ENCODE data around the gene FAM184A. TPM values are rescaled to one million over a fixed set of nuclear protein-coding genes. Genes with fewer than 3 reads are reported as not detected.

Gene FAM184A
- total RNA-seq, 1 experiment from 2014 or later = 8.7 TPM

DNA sequence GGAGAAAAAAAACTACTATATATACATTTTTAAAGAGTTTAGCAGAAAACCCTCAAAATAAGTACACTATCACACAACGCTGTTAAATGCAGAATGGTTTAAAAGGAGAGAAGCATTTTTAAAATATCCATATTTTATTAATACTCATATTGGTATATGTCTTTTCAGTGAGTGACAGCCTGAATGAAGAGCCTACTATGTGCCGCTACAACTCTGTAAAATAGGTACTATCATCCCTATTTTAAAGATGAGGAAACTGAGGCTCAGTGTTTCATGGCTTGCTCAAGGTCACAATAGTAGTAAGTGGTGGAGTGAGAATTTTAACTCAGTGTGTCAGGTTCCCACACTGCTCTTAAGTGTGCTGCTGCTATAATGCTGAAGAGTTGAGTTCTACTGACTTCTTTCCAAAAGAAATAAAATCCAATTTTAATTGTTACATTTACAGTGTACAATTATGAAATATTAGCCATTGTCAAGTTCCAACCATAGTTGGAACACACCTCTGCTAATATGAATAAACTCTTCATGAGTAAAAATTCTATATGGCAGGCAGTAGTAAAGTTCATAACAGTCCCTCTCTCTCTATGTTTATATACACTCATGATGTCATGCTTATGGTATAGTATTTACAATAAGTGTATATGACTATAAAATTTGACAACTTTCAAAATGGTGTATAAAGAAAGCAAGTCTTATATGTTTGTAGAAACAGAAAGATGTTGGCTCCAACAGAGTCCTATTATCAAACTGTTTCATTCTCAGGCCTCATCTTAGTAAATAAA, 3.1 kb downstream of the FAM184A start:
- DNase-seq (ENCODE audit: low read depth, low spot score) (no peak), ATAC-seq (no peak)
- no peaks in the 10 kb centered on the region for H3K9me3 ChIP-seq (ENCODE audit: control insufficient read depth, insufficient read depth, low read depth, low read length)
- ChIA-PET POLR2A (no interaction called here), CTCF (no interaction called here)
- H3K4me1 ChIP-seq (ENCODE audit: control insufficient read depth, insufficient read depth, low read length) = peaks cover 14% of the 10 kb centered on the region
- no TSS peak for BruUV-seq (replicated peaks)
- intact Hi-C loops (cut with micrococcal nuclease; ENCODE audit: unreplicated experiment) = no loop called here
- peaks cover 8% of the 10 kb centered on the region for H3K27me3 ChIP-seq (ENCODE audit: control insufficient read depth, insufficient read depth, low read length)
- no peak overlapping the region for H3K4me3 ChIP-seq (ENCODE audit: low read depth in 2 of 2, low read length in 2 of 2)
- TF ChIP-seq, protein P1, sequence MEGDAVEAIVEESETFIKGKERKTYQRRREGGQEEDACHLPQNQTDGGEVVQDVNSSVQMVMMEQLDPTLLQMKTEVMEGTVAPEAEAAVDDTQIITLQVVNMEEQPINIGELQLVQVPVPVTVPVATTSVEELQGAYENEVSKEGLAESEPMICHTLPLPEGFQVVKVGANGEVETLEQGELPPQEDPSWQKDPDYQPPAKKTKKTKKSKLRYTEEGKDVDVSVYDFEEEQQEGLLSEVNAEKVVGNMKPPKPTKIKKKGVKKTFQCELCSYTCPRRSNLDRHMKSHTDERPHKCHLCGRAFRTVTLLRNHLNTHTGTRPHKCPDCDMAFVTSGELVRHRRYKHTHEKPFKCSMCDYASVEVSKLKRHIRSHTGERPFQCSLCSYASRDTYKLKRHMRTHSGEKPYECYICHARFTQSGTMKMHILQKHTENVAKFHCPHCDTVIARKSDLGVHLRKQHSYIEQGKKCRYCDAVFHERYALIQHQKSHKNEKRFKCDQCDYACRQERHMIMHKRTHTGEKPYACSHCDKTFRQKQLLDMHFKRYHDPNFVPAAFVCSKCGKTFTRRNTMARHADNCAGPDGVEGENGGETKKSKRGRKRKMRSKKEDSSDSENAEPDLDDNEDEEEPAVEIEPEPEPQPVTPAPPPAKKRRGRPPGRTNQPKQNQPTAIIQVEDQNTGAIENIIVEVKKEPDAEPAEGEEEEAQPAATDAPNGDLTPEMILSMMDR (IDR thresholded peaks at IDR 0.05) = no peak
- TF ChIP-seq TCF7L2 (IDR thresholded peaks at IDR 0.05; ENCODE audit: low read depth, low read length) (no peak), SIN3A (IDR thresholded peaks at IDR 0.05; ENCODE audit: borderline replicate concordance, insufficient read depth, low read depth, low read length) (no peak), POLR2AphosphoS5 (IDR thresholded peaks at IDR 0.05; ENCODE audit: low read depth, low read length) (no peak)
- TF ChIP-seq, protein P2, sequence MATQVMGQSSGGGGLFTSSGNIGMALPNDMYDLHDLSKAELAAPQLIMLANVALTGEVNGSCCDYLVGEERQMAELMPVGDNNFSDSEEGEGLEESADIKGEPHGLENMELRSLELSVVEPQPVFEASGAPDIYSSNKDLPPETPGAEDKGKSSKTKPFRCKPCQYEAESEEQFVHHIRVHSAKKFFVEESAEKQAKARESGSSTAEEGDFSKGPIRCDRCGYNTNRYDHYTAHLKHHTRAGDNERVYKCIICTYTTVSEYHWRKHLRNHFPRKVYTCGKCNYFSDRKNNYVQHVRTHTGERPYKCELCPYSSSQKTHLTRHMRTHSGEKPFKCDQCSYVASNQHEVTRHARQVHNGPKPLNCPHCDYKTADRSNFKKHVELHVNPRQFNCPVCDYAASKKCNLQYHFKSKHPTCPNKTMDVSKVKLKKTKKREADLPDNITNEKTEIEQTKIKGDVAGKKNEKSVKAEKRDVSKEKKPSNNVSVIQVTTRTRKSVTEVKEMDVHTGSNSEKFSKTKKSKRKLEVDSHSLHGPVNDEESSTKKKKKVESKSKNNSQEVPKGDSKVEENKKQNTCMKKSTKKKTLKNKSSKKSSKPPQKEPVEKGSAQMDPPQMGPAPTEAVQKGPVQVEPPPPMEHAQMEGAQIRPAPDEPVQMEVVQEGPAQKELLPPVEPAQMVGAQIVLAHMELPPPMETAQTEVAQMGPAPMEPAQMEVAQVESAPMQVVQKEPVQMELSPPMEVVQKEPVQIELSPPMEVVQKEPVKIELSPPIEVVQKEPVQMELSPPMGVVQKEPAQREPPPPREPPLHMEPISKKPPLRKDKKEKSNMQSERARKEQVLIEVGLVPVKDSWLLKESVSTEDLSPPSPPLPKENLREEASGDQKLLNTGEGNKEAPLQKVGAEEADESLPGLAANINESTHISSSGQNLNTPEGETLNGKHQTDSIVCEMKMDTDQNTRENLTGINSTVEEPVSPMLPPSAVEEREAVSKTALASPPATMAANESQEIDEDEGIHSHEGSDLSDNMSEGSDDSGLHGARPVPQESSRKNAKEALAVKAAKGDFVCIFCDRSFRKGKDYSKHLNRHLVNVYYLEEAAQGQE (IDR thresholded peaks at IDR 0.05; ENCODE audit: insufficient read depth in 1 of 2, low read depth in 2 of 2, low read length in 1 of 2) = no peak
- in situ Hi-C loops (cut with HindIII; ENCODE audit: low pct_unique_long_range_greater_than_20kb, low sequenced_read_pairs) = no loop called here
- no peak overlapping the region for H3K27ac ChIP-seq (ENCODE audit: low read length)
- H3K36me3 ChIP-seq (ENCODE audit: control insufficient read depth, insufficient read depth, low read length) = no peaks in the 10 kb centered on the region

DNA sequence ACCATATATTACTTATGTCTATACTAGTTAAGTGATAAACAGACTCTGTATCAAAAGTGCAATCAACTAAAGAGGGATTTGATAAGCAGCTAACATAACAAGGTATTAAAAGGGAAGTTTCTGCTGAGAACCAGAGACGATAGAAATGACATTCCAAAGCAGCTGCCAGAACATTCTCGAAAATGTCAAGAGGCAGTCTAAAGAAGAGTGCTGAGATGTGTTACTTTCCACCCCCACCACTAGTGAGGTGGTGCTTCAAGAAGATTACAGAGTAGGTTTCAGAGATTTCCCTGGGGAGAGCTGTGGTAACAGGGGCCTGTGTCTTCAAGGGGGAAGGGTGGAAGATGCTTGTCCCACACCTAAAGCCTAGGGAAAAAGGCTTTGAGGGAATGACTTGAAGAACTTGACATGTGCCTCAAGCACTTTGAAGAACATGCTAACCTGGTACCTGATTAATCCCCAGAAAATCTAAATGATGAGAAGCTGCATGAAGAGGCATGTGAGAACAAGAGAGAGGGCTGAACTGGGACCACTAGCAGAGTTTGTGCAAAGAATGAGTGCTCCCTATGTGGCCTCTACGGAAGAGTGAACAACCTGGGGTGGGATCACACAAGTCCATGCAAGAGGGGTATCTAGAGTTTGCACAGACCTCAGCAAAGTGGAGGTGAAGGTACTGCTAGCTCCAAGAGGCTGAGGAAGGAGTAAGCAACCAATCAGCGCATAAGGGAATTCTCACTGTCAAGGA, 5.0 kb downstream of the FAM184A start:
- no peak for TF ChIP-seq POLR2AphosphoS5 (IDR thresholded peaks at IDR 0.05; ENCODE audit: low read depth, low read length)
- TF ChIP-seq SIN3A (IDR thresholded peaks at IDR 0.05; ENCODE audit: borderline replicate concordance, insufficient read depth, low read depth, low read length) = no peak
- TF ChIP-seq, protein P1 (IDR thresholded peaks at IDR 0.05) = no peak
- TF ChIP-seq TCF7L2 (IDR thresholded peaks at IDR 0.05; ENCODE audit: low read depth, low read length) = no peak
- TF ChIP-seq, protein P2 (IDR thresholded peaks at IDR 0.05; ENCODE audit: insufficient read depth in 1 of 2, low read depth in 2 of 2, low read length in 1 of 2) = no peak
- CTCF ChIA-PET = interaction anchor here (0.5 kb wide), 1 partner anchor 37 kb away, joined by 3 read pairs; no protein-coding TSS in a partner anchor
- no peaks in the 10 kb centered on the region for H3K9me3 ChIP-seq (ENCODE audit: control insufficient read depth, insufficient read depth, low read depth, low read length)
- POLR2A ChIA-PET = no interaction called here
- no peaks in the 10 kb centered on the region for H3K36me3 ChIP-seq (ENCODE audit: control insufficient read depth, insufficient read depth, low read length)
- in situ Hi-C loops (cut with HindIII; ENCODE audit: low pct_unique_long_range_greater_than_20kb, low sequenced_read_pairs) = no loop called here
- no peaks in the 10 kb centered on the region; the same call in 1 of the 2 replicates for H3K27me3 ChIP-seq (ENCODE audit: control insufficient read depth, insufficient read depth, low read length)
- no peak overlapping the region for H3K27ac ChIP-seq (ENCODE audit: low read length)
- peaks cover 6% of the 10 kb centered on the region; the same call in 1 of the 2 replicates for H3K4me1 ChIP-seq (ENCODE audit: control insufficient read depth, insufficient read depth, low read length)
- DNase-seq (ENCODE audit: low read depth, low spot score) (no peak), ATAC-seq (no peak)
- intact Hi-C loops (cut with micrococcal nuclease; ENCODE audit: unreplicated experiment) = no loop called here
- H3K4me3 ChIP-seq (ENCODE audit: low read depth in 2 of 2, low read length in 2 of 2) = no peak overlapping the region
- BruUV-seq (replicated peaks) = no TSS peak
